Measurements from ENCODE around the gene UQCRC1.
A peak's percentile ranks its signal among the peaks of the same experiment; 100 is the strongest.

Gene UQCRC1

DNA sequence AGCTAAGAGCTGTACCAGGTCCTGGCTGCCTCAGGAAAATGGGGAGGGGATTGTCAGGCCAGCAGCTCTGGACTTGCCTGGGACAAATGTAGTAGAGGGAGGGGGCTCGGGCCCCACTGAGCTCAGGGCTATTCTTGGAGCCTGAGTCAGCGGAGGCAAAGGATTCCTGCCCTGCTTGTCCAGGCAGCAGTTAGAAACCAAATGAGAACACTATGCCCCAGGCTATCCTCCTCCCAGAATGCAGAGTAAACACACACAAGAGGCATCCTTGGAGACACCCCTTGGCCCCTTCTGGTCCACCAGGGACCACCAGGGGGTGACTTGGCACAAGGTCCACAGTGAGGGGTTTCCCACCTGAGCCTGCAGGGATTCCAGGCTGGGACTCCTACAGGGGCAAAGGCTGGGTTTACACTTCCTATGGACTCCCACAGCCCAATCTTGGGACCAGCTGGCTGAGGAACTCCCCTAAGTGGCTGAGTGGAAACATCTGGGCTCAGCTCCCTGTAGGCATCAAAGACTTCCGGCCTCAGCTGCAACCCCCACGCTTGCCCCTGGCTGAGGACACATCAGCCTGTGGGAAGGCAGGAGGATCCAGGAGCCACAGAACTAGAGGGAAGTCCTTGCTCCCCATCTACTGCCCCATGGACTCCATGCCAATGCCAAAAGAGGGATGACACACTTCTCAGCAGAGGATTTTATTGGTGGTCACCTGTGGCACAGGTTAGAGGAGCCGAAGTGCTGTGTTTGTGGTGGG lies 10.9 kb downstream of the UQCRC1 start:
- DNase-seq (ENCODE audit: low read depth), result peak; percentile 92

GRCh38 chr3:48597408-48597800 lies 12.0 kb downstream of the UQCRC1 start:
- no peak for DNase-seq (ENCODE audit: low read depth)

DNA sequence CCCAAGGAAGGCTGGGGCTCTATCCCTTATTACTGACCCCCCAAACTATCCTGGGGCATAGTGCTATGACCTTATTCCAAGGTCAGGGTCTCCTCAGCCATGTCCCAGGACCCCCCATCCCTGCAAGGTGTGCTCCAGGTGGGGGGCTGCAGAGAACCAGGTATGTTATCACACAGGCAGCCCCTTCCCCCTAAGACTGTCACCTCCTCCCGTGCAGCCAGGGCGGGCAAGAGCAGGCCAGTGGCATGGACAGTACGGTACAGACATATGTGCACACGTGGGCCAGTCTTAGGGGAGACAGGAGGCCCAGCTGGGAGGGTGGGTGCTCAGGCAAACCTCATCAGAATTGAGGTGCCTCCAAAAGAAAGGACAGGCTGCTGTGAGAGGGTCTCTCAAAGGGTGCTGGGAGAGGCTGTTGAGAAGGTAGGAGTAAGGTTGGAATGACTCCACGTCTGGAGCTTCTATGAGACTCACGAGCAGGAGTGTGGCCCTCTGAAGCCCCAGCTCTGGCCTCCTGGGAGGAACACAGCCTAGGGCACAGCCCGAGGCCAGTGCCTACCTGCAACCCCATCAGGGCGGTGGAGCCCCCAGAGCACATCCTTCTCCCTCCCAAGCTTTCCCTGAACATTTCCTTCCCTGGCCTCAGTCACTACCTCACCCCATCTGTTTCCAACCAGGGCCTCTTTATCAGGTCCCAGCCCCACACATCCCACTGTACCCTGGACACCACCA lies 12.6 kb downstream of the UQCRC1 start:
- no peak for DNase-seq (ENCODE audit: low read depth)

- DNase-seq (ENCODE audit: low read depth), result peak; percentile 12
Observed at GRCh38 chr3:48596157-48596556, 13.3 kb downstream of the UQCRC1 start.

DNA sequence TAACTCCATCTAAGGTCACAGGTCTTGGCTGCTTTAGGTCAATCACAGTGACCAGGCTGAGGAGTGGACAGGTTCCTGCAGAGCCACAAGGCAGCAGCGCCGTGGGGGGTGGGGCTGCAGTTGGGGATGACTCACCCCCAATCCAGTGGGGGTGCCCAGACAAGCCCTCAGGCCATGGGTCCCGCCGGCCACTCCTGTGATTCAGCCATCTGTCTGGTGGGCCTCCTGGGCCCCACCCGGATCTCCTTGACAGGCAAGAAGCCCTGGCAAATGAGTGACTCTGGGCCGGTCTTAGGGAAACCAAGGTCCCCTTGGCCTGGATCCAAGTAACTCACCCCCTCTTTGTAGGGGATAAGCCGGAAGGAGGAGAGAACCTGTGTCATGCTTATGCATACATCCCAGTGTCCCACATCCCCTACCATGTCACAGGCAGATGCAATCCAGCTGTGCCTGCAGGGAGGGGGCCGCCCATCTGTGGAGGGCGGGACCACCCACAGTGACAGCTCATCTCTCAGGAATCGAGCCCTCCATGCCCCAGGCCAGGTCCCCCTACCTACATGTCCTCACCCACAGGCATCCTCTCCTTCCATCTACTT lies 13.8 kb downstream of the UQCRC1 start:
- DNase-seq (ENCODE audit: low read depth), result peak; percentile 98

DNA sequence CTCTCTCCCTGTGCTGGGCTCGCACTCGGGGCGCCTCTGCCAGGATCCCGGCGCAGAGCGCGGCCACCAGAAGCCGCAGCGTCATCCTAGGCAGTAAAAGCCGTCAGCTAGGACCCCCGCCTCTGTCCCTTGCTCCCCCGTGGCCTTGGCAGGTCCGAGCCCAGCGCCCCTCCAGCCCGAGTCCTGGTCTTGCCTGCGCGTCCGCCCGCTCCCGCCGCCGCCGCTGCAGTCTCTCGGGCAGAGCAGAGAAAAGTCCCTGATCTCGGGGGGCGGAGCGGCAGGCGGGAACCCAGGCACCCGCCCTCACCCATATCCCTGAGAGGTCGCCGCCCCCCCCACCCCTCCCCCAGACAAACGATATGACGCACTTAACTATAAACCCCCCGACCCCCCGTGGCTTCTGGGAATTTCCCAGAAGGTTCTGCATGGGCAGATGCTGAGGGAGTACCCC lies 14.3 kb downstream of the UQCRC1 start, which contains the start of gene COL7A1:
COL7A1 (minus strand) TSS at position 255 of the 451 bp plus-strand sequence; CDS start at position 85, 170 bp downstream.
- DNase-seq (ENCODE audit: low read depth), result no peak

GRCh38 chr3:48594417-48595049 lies 14.9 kb downstream of the UQCRC1 start:
- peak; percentile 57 for DNase-seq (ENCODE audit: low read depth)

- DNase-seq (ENCODE audit: low read depth), result no peak
Observed at GRCh38 chr3:48593337-48593736, 16.1 kb downstream of the UQCRC1 start.

- DNase-seq (ENCODE audit: low read depth), result peak; percentile 60
Observed at GRCh38 chr3:48592519-48593087, 16.8 kb downstream of the UQCRC1 start.

- no peak for DNase-seq (ENCODE audit: low read depth)
Observed at GRCh38 chr3:48591886-48592518, 17.4 kb downstream of the UQCRC1 start.

- no peak for DNase-seq (ENCODE audit: low read depth)
Observed at GRCh38 chr3:48591436-48591835, 18.0 kb downstream of the UQCRC1 start.

- DNase-seq (ENCODE audit: low read depth), result no peak
Observed at GRCh38 chr3:48588230-48588629, 21.2 kb downstream of the UQCRC1 start.

GRCh38 chr3:48587686-48588085 lies 21.8 kb downstream of the UQCRC1 start:
- no peak for DNase-seq (ENCODE audit: low read depth)

DNA sequence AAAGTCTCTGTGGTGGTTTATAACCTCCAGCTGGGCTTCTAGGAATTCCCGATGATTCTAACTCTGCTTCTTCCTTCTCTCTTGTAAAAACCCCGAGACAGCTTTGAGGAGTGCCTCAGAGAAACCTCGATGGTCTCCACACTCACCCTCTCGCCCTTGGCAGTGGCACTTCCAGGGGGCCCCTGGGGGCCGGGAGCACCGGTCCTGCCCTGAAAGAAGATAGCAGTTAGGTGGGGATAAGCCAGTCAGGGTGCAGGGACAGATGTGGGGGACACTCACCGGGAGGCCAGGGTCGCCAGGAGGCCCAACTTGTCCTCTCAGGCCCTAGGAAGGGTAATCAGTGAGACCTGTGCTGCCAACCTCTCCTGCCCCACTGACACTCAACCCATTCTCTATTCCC lies 24.0 kb downstream of the UQCRC1 start:
- no peak for DNase-seq (ENCODE audit: low read depth)

- DNase-seq (ENCODE audit: low read depth), result no peak
Observed at GRCh38 chr3:48584836-48585235, 24.6 kb downstream of the UQCRC1 start.

DNA sequence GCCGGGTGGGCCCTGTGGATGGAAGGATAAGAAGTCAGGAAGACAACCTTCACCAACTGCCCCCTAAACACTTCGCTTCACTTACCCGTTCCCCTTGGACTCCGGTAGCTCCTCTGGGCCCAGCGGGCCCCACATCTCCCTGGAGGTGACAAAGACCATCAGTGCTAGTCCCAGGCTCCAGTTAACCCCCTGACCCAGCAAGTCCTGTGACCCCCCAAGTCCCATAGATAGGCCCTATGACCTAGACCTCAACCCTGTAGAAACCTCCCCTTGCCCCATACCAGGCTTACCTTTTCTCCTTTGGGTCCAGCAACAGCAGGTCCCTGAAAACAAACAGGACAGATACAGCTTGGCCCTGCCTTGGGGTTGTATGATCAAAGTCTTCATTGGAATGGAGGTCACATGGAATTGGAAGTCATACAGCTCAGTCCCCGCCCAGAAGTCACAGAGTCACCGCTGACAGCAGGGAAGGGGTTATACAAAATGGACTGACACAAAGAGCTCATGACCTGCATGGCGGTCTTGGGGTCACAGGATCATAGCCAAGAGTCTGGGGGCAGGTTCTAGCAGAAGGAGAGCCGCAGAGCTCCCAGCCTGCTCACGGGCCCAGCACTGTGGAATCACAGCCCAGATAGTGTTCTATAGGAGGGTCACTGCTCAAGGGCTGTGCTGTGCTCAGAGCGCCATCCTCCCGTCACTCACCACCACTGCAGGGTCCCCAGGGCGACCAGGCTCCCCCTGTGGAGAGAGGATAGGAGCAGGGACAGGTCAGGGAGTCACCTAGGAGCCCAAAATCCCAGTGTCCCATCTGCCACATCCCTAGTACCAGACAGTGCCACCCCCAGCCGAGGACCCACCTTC lies 27.6 kb downstream of the UQCRC1 start:
- DNase-seq (ENCODE audit: low read depth), result no peak

GRCh38 chr3:48576647-48577046 lies 32.8 kb downstream of the UQCRC1 start:
- no peak for DNase-seq (ENCODE audit: low read depth)

DNA sequence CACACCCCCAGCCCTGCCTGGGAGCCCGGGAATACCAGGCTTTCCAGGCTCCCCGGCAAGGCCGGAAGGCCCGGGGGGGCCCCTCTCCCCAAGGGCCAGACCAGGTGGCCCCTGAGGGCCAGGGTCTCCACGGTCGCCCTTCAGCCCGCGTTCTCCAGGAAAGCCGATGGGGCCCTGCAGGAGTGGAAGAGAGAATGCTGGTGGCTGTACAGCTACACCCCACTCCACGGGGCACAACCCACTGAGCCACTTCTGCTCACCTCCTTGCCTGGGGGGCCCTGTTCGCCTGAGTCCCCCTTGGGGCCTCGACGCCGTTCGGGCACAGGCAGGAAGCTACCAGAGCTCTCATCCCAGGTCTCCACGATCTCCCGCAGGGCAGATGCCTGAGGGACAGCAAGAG lies 34.1 kb downstream of the UQCRC1 start:
- DNase-seq (ENCODE audit: low read depth), result no peak

GRCh38 chr3:48573973-48574585 lies 35.4 kb downstream of the UQCRC1 start:
- DNase-seq (ENCODE audit: low read depth), result no peak

- DNase-seq (ENCODE audit: low read depth), result no peak
Observed at GRCh38 chr3:48572517-48572916, 36.9 kb downstream of the UQCRC1 start.

All from ELR (cell line).